ENCODE results near the gene LRPAP1.
A peak's percentile ranks its signal among the peaks of the same experiment; 100 is the strongest.
"Not testable (repeated sequence)": the region's sequence is repeated elsewhere in the genome, so short reads cannot be mapped to it uniquely, and the experiment has no call there.

LRPAP1 gene, protein sequence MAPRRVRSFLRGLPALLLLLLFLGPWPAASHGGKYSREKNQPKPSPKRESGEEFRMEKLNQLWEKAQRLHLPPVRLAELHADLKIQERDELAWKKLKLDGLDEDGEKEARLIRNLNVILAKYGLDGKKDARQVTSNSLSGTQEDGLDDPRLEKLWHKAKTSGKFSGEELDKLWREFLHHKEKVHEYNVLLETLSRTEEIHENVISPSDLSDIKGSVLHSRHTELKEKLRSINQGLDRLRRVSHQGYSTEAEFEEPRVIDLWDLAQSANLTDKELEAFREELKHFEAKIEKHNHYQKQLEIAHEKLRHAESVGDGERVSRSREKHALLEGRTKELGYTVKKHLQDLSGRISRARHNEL

DNA sequence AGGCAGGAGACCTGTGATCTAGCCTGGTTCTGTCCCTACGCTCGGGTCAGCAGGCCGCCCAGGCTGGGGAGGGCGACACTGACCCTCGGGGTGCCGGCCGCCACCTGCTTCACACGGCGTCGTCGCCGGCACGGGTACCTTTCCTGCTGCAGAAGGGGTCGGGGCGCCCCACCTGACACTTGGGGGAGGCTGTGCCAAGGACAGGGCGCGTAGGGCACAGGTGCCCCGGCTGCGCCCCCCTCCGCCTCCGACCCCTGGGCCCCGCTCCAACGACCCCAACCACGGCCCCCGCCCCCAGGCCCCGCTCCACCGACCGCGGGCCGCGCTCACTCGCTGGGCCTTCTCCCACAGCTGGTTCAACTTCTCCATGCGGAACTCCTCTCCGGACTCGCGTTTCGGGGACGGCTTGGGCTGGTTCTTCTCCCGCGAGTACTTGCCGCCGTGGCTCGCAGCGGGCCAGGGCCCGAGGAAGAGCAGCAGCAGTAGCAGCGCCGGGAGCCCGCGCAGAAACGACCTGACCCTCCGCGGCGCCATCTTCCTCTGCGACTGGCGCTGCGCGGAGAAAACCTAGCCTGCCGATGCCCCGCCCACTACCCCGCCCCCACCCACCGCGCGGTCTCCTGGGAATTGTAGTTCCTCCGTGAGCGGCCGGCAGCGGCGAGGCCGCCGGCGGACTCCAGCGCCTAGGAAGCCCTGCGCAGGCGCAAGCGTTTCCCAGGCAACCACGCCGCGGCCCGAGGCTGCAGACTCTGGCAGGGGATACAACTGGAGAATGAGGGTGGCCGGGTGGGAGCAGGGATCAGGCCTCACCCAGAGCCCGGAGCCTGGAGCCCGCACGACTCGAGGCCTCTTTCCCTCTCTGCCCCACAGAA, at the start of gene LRPAP1:
Gene LRPAP1, minus strand, starts transcription at position 544 of the 872 bp plus-strand sequence. Its CDS starts 10 bp downstream, at position 534.
- TF ChIP-seq, protein P1, sequence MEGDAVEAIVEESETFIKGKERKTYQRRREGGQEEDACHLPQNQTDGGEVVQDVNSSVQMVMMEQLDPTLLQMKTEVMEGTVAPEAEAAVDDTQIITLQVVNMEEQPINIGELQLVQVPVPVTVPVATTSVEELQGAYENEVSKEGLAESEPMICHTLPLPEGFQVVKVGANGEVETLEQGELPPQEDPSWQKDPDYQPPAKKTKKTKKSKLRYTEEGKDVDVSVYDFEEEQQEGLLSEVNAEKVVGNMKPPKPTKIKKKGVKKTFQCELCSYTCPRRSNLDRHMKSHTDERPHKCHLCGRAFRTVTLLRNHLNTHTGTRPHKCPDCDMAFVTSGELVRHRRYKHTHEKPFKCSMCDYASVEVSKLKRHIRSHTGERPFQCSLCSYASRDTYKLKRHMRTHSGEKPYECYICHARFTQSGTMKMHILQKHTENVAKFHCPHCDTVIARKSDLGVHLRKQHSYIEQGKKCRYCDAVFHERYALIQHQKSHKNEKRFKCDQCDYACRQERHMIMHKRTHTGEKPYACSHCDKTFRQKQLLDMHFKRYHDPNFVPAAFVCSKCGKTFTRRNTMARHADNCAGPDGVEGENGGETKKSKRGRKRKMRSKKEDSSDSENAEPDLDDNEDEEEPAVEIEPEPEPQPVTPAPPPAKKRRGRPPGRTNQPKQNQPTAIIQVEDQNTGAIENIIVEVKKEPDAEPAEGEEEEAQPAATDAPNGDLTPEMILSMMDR (conservative IDR thresholded peaks at IDR 0.05; ENCODE audit: low read length) = no peak
- Histone ChIP-seq H3K9me2 (replicated peaks; ENCODE audit: low read depth, low read length) (no peaks in the 10 kb centered on the region), H3K36me3 (ENCODE audit: insufficient read depth, low read length) (no peaks in the 10 kb centered on the region), H3K4me2 (ENCODE audit: low read depth, low read length, poor library complexity, severe bottlenecking) (peak within 1 kb of the TSS; percentile 93), H3K79me2 (ENCODE audit: insufficient read depth, low read length) (peaks cover 51% of the 10 kb centered on the region), H2AFZ (ENCODE audit: low read length) (peak within 1 kb of the TSS; percentile 87), H4K20me1 (ENCODE audit: insufficient read depth, low read length, poor library complexity, severe bottlenecking) (peaks cover 43% of the 10 kb centered on the region), H3F3A (ENCODE audit: low read depth) (no peaks in the 10 kb centered on the region), H3K9me3 (ENCODE audit: insufficient read depth, low read depth, low read length) (no peaks in the 10 kb centered on the region), H3K9ac (ENCODE audit: low read depth, low read length, poor library complexity, severe bottlenecking) (peak within 1 kb of the TSS; percentile 84), H3K4me3 (ENCODE audit: low read length, poor library complexity, severe bottlenecking) (peak within 1 kb of the TSS; percentile 91), H3K4me1 (ENCODE audit: insufficient read depth, low read length, poor library complexity, severe bottlenecking) (peaks cover 39% of the 10 kb centered on the region), H3K27me3 (ENCODE audit: insufficient read depth, low read length, poor library complexity, severe bottlenecking) (no peaks in the 10 kb centered on the region)

DNA sequence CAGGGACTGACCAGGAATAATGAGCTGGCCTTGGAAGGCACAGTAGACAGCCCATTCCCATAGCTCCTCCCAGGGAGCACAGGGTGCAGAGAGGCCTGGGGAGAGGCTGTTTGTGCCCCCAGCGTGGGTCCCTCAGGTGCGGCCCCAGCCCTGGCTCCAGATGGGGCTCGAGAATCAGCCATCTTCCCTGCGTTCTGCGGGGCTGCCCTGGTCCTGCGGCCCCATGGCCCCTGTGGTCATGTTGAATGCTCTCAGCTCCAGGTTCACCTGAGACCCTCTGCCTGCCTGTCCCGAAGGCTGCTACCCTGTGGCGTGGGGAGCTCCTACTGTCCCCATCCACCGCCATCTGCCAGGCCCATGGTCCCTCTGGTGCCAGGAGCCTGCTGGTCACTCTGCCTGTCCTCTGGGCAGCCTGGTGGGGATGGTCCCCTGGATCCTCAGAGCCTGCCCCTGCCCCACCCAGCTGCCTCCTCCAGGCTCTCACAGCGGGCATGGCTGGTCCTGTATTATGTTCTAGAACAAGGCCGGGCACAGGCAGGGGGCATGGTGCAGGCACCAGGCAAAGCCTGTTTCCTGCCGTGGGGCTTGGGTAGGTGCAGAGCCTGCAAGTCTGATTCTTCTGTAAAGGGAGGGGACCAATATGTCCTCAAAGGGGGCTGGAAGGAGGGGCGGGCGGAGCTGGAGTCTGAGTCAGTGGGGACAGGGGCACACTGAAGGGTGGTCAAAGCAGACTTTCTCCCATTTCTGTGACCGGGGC, 49.3 kb upstream of the LRPAP1 start:
- not testable (repeated sequence) for H3K4me1 ChIP-seq (ENCODE audit: insufficient read depth, low read length, poor library complexity, severe bottlenecking); H3K9me3 ChIP-seq (ENCODE audit: insufficient read depth, low read depth, low read length); H2AFZ ChIP-seq (ENCODE audit: low read length); H3K9me2 ChIP-seq (replicated peaks; ENCODE audit: low read depth, low read length); H3K9ac ChIP-seq (ENCODE audit: low read depth, low read length, poor library complexity, severe bottlenecking); H3K27me3 ChIP-seq (ENCODE audit: insufficient read depth, low read length, poor library complexity, severe bottlenecking); H3K79me2 ChIP-seq (ENCODE audit: insufficient read depth, low read length); H3K4me2 ChIP-seq (ENCODE audit: low read depth, low read length, poor library complexity, severe bottlenecking); H3K4me3 ChIP-seq (ENCODE audit: low read length, poor library complexity, severe bottlenecking); H3K36me3 ChIP-seq (ENCODE audit: insufficient read depth, low read length); H3F3A ChIP-seq (ENCODE audit: low read depth); H4K20me1 ChIP-seq (ENCODE audit: insufficient read depth, low read length, poor library complexity, severe bottlenecking)

DNA sequence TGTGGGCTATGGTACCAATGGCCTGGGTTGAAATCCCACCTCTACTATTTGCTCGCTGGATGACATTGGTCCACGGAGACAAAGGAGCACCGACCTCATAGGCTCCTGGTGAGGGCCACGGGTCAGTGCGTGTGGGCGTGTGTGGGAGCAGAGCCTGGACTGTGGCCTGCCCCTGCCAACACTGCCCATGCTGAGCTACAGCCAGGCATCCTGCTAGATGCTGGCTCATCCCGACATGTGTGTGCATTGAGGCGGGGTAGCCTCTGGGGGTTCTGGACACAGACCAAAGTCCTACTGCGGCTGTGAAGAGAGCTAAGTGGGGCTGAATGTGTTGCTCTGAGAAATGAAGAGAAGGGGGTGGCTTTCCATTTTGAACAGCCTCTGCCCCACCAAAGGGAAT, 48.6 kb upstream of the LRPAP1 start:
- H4K20me1 ChIP-seq (ENCODE audit: insufficient read depth, low read length, poor library complexity, severe bottlenecking); H3K4me3 ChIP-seq (ENCODE audit: low read length, poor library complexity, severe bottlenecking); H3F3A ChIP-seq (ENCODE audit: low read depth); H3K4me1 ChIP-seq (ENCODE audit: insufficient read depth, low read length, poor library complexity, severe bottlenecking); H3K9me2 ChIP-seq (replicated peaks; ENCODE audit: low read depth, low read length); H2AFZ ChIP-seq (ENCODE audit: low read length); H3K27me3 ChIP-seq (ENCODE audit: insufficient read depth, low read length, poor library complexity, severe bottlenecking); H3K9me3 ChIP-seq (ENCODE audit: insufficient read depth, low read depth, low read length); H3K36me3 ChIP-seq (ENCODE audit: insufficient read depth, low read length); H3K79me2 ChIP-seq (ENCODE audit: insufficient read depth, low read length); H3K4me2 ChIP-seq (ENCODE audit: low read depth, low read length, poor library complexity, severe bottlenecking); H3K9ac ChIP-seq (ENCODE audit: low read depth, low read length, poor library complexity, severe bottlenecking): not testable (repeated sequence)

DNA sequence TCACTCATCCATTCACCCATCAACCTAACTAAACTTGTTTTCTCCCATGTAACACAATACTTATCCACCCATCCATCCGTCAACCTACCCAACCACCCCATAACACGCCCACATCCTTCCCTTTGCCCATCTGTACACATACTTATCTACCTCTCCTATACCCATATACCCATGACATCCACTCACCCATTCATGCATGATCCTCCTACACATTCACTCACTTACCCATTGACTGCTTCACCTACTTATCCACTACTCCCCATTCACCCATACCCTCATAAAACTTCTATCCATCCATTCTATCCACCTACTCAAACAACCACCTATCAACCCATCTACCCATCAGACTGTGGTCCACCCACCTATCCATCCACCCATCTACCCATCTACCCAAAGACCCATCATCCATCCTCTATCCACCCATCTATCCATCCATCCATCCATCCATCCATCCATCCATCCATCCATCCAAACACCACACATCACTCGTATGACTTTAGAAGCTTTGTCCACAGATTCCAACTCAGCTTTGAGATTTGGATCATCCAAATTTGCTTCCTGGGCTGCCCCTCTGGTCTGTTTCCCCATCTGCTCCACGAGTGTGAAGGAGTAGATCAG, 46.4 kb upstream of the LRPAP1 start:
- H3K9me2 ChIP-seq (replicated peaks; ENCODE audit: low read depth, low read length); H3K4me2 ChIP-seq (ENCODE audit: low read depth, low read length, poor library complexity, severe bottlenecking); H3K9me3 ChIP-seq (ENCODE audit: insufficient read depth, low read depth, low read length); H3K36me3 ChIP-seq (ENCODE audit: insufficient read depth, low read length); H3K4me1 ChIP-seq (ENCODE audit: insufficient read depth, low read length, poor library complexity, severe bottlenecking); H3F3A ChIP-seq (ENCODE audit: low read depth); H2AFZ ChIP-seq (ENCODE audit: low read length); H3K9ac ChIP-seq (ENCODE audit: low read depth, low read length, poor library complexity, severe bottlenecking); H3K79me2 ChIP-seq (ENCODE audit: insufficient read depth, low read length); H4K20me1 ChIP-seq (ENCODE audit: insufficient read depth, low read length, poor library complexity, severe bottlenecking); H3K27me3 ChIP-seq (ENCODE audit: insufficient read depth, low read length, poor library complexity, severe bottlenecking); H3K4me3 ChIP-seq (ENCODE audit: low read length, poor library complexity, severe bottlenecking): not testable (repeated sequence)

DNA sequence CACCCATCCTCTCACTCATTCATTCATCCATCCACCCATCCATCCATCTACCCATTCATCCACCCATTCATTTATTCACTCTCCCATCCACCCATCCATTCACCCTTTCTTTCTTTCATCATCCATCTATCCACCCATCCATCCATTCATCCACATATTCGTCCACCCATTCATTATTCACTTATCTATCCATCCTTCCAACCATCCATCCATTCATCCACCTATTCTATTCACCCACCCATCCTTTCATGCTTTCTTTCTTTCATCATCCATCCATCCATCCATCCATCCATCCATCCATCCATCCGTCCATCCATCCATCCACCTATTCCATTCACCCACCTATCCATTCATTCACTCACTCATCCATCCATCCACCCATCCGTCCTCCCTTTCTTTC, 45.8 kb upstream of the LRPAP1 start:
- H3K9me3 ChIP-seq (ENCODE audit: insufficient read depth, low read depth, low read length); H4K20me1 ChIP-seq (ENCODE audit: insufficient read depth, low read length, poor library complexity, severe bottlenecking); H2AFZ ChIP-seq (ENCODE audit: low read length); H3K4me2 ChIP-seq (ENCODE audit: low read depth, low read length, poor library complexity, severe bottlenecking); H3K4me1 ChIP-seq (ENCODE audit: insufficient read depth, low read length, poor library complexity, severe bottlenecking); H3K4me3 ChIP-seq (ENCODE audit: low read length, poor library complexity, severe bottlenecking); H3K27me3 ChIP-seq (ENCODE audit: insufficient read depth, low read length, poor library complexity, severe bottlenecking); H3K9me2 ChIP-seq (replicated peaks; ENCODE audit: low read depth, low read length); H3K9ac ChIP-seq (ENCODE audit: low read depth, low read length, poor library complexity, severe bottlenecking); H3K36me3 ChIP-seq (ENCODE audit: insufficient read depth, low read length); H3F3A ChIP-seq (ENCODE audit: low read depth); H3K79me2 ChIP-seq (ENCODE audit: insufficient read depth, low read length): not testable (repeated sequence)

DNA sequence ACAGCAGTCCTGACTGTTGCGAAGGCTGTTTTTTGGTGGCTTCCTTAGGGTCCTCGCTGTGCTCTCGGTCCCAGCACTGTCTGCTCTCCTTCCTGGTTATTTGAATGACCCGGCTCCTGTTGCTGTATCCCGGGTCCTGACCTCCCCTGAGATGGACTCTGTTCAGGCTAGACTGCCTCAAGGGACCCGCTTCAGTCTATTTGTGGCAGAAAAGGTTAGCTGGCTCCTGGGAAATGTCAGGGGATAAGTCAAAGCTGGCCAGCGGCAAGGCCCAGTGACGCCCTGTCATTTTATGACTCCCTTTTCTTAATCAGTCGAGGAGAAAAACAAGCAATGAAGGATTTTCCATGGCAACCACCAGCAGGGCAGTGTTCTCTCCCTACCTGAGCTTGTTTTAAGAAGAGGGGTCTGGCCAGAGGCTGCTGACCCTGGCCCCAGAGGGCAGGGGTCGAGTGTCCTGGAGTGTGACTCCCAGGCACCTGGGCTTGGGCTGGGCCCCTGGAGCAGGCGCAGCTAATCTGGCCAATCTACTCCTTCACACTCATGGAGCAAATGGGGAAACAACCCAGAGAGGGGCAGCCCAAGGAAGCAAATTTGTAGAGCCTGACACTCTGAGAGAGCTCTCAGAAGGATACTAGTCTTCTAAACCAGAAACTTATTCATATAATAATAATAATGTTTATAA, 45.1 kb upstream of the LRPAP1 start:
- not testable (repeated sequence) for H4K20me1 ChIP-seq (ENCODE audit: insufficient read depth, low read length, poor library complexity, severe bottlenecking); H3K4me3 ChIP-seq (ENCODE audit: low read length, poor library complexity, severe bottlenecking); H3K9me2 ChIP-seq (replicated peaks; ENCODE audit: low read depth, low read length); H3K27me3 ChIP-seq (ENCODE audit: insufficient read depth, low read length, poor library complexity, severe bottlenecking); H2AFZ ChIP-seq (ENCODE audit: low read length); H3K9ac ChIP-seq (ENCODE audit: low read depth, low read length, poor library complexity, severe bottlenecking); H3K4me1 ChIP-seq (ENCODE audit: insufficient read depth, low read length, poor library complexity, severe bottlenecking); H3K36me3 ChIP-seq (ENCODE audit: insufficient read depth, low read length); H3K9me3 ChIP-seq (ENCODE audit: insufficient read depth, low read depth, low read length); H3F3A ChIP-seq (ENCODE audit: low read depth); H3K79me2 ChIP-seq (ENCODE audit: insufficient read depth, low read length); H3K4me2 ChIP-seq (ENCODE audit: low read depth, low read length, poor library complexity, severe bottlenecking)
